Retinal pigment epithelial cell (primary cell): ENCODE data around the gene RAB10.
"Not testable (repeated sequence)": the region's sequence is repeated elsewhere in the genome, so short reads cannot be mapped to it uniquely, and the experiment has no call there.

Experiments used
- DNase-seq: peaks from one replicate; pipeline ENCODE4 v3.0.0-alpha.2; 2010; ENCODE audit warnings: low read depth
- H3K4me3 ChIP-seq: 2 replicates; pipeline ENCODE4 v1.5.1; 2011; ENCODE audit warnings: mild to moderate bottlenecking, low read length, control low read depth, moderate library complexity
- CTCF ChIP-seq: conservative IDR thresholded peaks from 2 replicates; pipeline ENCODE4 v1.5.1; 2011; ENCODE audit warnings: low read depth, low read length, control low read depth, inconsistent platforms

Gene RAB10

DNA sequence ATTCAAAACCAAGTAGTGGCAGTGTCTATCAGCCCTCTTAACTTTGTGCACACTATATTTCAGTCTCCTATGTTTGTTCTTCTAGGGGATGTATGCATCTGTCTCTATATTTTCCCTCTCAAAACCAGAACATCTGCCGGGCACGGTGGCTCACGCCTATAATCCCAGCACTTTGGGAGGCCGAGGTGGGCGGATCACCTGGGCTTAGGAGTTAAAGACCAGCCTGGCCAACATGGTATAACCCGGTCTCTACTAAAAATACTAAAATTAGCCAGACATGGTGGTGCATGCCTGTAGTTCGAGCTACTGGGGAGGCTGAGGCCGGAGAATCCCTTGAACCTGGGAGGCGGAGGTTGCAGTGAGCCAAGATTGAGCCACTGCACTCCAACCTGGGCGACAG lies 129.1 kb downstream of the RAB10 start:
- TF ChIP-seq CTCF = no peak
- DNase-seq = no peak
- no peak overlapping the region for H3K4me3 ChIP-seq

DNA sequence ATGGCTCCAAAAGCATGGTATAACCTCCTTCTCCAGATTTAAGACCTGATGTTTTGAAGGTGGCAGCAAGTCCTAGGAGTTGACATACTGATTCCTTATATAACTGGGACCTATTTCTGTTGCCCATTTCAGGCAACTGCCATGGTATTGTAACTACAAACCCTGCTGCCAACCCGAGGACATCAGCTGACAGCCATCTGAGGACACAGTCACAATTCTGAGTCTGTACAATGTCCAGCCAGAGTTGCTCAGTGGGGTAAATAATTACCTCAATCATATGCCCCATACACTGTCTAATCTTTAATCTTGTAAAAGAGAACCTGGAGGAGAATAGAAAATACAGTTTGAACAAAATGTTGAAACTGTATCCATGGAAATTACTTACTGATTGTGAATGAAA lies 130.3 kb downstream of the RAB10 start:
- DNase-seq = no peak
- H3K4me3 ChIP-seq = no peak overlapping the region
- no peak for TF ChIP-seq CTCF

- TF ChIP-seq CTCF = no peak
- DNase-seq = no peak
- H3K4me3 ChIP-seq = no peak overlapping the region
These were observed 130.8 kb downstream of the RAB10 start for GRCh38 chr2:26164641-26165211.

DNA sequence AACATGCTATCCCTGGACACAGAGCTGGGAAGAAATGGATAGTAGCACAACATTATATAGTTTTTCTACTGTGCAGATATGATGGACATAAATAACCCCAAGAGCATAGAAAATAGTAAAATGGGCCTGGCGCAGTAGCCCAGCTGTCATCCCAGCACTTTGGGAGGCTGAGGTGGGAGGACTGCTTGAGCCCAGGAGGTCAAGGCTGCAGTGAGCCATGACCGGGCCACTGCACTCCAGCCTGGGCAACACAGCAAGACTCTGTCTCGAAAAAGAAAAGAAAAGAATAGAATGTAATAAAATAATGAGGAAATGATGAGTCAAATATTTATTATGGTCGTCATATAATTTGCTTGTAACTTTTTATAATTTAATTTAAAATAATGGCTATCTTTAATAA lies 131.5 kb downstream of the RAB10 start:
- DNase-seq = no peak
- H3K4me3 ChIP-seq = no peak overlapping the region
- TF ChIP-seq CTCF = no peak

DNA sequence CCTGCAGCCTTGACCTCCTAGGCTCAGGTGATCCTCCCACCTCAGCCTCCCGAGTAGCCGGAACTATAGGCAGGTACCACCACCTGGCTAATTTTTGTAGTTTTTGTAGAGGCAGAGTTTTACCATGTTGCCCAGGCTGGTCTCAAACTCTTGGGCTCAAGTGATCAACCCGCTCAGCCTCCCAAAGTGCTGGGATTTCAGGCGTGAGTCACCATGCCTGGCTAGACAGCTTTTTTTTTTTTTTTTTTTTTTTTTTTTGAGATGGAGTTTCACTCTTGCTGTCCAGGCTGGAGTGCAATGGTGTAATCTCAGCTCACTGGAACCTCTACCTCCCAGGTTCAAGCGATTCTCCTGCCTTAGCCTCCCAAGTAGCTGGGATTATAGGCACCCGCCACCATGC lies 132.7 kb downstream of the RAB10 start:
- H3K4me3 ChIP-seq, DNase-seq: not testable (repeated sequence)

- no peak overlapping the region for H3K4me3 ChIP-seq
- no peak for DNase-seq
- no peak for TF ChIP-seq CTCF
These were observed 134.9 kb downstream of the RAB10 start for GRCh38 chr2:26168785-26169184.

GRCh38 chr2:26169226-26169625 lies 135.3 kb downstream of the RAB10 start:
- no peak overlapping the region for H3K4me3 ChIP-seq
- no peak for TF ChIP-seq CTCF
- no peak for DNase-seq

DNA sequence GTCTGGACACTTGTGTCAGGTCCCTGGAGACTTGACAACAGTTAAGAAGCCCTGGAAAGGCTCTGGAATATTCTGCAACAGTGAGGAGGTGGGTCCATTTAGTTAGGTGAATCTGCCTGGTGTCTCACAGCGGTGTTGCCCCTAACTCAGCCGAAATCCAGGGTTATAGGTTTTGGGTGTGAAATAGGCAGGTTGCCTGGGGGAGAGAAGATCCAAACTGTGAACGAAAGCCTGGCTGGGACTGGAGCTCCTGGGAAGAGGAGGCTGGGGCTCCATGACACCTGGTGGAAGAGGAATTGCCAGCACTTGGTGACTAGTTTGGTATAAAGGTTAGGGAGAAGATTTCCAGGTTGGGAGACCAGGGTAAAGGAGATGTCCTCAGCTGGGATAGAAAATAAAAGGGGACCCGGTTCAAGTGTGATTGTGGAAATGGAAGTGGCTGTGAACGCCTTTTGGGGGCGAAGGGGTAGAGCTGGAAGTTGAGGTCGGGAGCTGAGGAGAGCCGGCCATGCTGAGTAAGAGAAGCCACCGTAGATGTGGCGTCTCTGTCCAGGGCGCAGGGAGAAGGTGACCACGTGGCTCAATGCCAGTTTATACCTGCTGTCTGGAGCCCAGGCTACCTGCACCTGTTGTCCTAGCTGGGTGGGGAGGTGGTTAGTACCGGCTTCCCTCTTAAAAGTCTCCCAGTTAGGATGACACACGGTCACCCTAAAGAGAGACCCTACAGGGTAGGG lies 136.0 kb downstream of the RAB10 start:
- no peak for TF ChIP-seq CTCF
- no peak for DNase-seq
- H3K4me3 ChIP-seq = no peak overlapping the region
